Measurements from ENCODE around the gene R3HDM4. TPM values are rescaled to one million over a fixed set of nuclear protein-coding genes. Genes with fewer than 3 reads are reported as not detected.

The R3HDM4 gene
- total RNA-seq, 1 donor, result 134 TPM

DNA sequence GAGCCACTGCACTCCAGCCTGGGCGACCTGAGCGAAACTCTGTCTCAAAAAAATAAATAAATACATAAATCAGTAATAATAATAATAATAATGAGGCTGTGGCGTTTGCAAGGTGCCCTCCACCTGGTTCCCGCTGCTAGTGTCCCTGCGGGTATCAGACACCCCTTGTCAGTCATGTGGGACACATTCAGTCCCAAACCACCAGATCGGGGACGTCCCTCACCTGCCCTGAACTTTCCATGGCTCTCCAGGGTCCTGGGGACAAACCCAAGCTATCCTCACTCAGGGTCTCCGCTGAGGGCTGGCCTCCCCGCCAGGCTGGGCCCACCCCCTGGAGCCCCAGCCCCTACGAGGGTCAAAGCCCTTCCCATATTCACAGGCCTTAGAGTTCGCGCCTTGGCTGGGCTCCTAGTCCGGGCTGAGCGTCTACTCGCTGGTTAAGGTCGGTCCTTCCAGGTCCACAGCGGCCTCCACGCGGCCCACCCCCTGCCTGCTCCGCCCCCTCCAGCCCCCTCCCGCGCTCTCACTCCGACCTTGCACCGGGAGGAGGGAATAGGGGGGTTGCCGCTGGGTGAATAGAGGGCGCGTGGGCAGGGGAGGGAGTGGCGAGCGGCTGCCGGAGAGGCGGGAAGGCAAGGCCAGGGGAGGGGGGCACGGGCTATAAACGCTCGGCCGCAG, 3.8 kb upstream of the R3HDM4 start:
- H3K4me1 ChIP-seq (ENCODE audit: insufficient read depth, low read length), result peaks cover 61% of the 10 kb centered on the region
- no peaks in the 10 kb centered on the region for H3K9me3 ChIP-seq (ENCODE audit: low read depth, low read length)
- peak overlapping the region; percentile 23 for H3K4me3 ChIP-seq (ENCODE audit: low read length)
- H3K27me3 ChIP-seq (ENCODE audit: insufficient read depth, low read length), result peaks cover 34% of the 10 kb centered on the region

- Histone ChIP-seq H3K4me3 (ENCODE audit: low read length) (peak overlapping the region; percentile 52), H3K9me3 (ENCODE audit: low read depth, low read length) (no peaks in the 10 kb centered on the region), H3K27me3 (ENCODE audit: insufficient read depth, low read length) (peaks cover 9% of the 10 kb centered on the region), H3K4me1 (ENCODE audit: insufficient read depth, low read length) (peaks cover 66% of the 10 kb centered on the region)
Observed at GRCh38 chr19:912181-913079, 589 bp downstream of the R3HDM4 start.

DNA sequence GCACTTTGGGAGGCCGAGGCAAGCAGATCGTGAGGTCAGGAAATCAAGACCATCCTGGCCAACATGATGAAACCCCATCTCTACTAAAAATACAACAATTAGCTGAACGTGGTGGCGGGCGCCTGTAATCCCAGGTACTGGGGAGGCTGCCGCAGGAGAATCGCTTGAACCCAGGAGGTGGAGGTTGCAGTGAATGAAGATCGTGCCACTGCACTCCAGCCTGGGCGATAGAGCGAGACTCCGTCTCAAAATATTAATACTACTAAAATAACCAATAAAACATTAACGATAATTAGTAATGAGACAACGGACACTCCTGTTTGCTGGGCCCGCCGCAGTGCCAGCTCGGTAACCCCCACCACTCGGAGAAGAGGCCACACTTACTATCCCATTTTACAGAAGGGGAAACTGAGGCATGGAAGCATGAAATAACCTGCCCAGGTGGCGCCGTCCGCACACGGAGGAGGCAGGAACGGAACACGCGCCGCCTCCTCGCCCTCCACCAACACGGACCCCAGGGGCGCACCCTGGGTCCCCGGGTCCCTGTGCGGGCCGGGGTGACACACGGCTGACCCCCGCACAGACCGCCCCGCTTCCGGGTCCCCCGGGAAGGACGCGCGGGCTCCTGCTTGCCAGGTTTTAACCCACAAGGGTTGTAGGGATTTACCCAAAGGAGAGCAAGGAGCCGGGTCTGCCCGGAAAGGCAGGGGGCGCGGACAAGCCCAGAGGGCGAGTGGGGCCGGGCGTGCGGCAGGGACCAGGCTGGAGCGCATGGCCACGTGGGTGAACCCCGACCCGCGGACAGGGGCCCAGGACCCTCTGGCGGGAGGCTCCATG, 1.6 kb downstream of the R3HDM4 start:
- peaks cover 67% of the 10 kb centered on the region for H3K4me1 ChIP-seq (ENCODE audit: insufficient read depth, low read length)
- no peak overlapping the region for H3K4me3 ChIP-seq (ENCODE audit: low read length)
- H3K9me3 ChIP-seq (ENCODE audit: low read depth, low read length), result no peaks in the 10 kb centered on the region
- peaks cover 1% of the 10 kb centered on the region for H3K27me3 ChIP-seq (ENCODE audit: insufficient read depth, low read length)

- Histone ChIP-seq H3K4me3 (ENCODE audit: low read length) (no peak overlapping the region), H3K27me3 (ENCODE audit: insufficient read depth, low read length) (no peaks in the 10 kb centered on the region), H3K4me1 (ENCODE audit: insufficient read depth, low read length) (peaks cover 64% of the 10 kb centered on the region), H3K9me3 (ENCODE audit: low read depth, low read length) (no peaks in the 10 kb centered on the region)
Observed at GRCh38 chr19:907183-907853, 5.7 kb downstream of the R3HDM4 start.

- Histone ChIP-seq H3K27me3 (ENCODE audit: insufficient read depth, low read length) (no peaks in the 10 kb centered on the region), H3K4me1 (ENCODE audit: insufficient read depth, low read length) (peaks cover 61% of the 10 kb centered on the region), H3K9me3 (ENCODE audit: low read depth, low read length) (no peaks in the 10 kb centered on the region), H3K4me3 (ENCODE audit: low read length) (no peak overlapping the region)
Observed at GRCh38 chr19:906480-906879, 6.5 kb downstream of the R3HDM4 start.

DNA sequence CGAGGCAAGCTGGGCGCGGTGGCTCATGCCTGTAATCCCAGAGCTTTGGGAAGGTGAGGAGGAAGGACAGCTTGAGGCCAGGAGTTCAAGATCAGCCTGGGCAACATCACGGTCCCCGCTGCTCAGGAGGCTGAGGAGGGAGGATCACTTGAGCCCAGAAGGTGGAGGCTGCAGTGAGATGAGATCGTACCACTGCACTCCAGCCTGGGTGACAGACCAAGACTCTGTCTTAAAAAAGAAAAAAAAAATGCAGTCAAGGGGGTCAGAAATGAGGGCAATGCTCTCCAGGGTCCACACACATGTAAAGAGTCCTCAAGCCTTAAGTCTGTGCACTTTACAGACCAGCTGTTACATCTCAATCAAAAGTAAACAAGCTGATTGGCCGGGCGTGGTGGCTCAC, 8.5 kb downstream of the R3HDM4 start:
- H3K27me3 ChIP-seq (ENCODE audit: insufficient read depth, low read length), result no peaks in the 10 kb centered on the region
- H3K4me3 ChIP-seq (ENCODE audit: low read length), result no peak overlapping the region
- peaks cover 45% of the 10 kb centered on the region for H3K4me1 ChIP-seq (ENCODE audit: insufficient read depth, low read length)
- H3K9me3 ChIP-seq (ENCODE audit: low read depth, low read length), result no peaks in the 10 kb centered on the region

DNA sequence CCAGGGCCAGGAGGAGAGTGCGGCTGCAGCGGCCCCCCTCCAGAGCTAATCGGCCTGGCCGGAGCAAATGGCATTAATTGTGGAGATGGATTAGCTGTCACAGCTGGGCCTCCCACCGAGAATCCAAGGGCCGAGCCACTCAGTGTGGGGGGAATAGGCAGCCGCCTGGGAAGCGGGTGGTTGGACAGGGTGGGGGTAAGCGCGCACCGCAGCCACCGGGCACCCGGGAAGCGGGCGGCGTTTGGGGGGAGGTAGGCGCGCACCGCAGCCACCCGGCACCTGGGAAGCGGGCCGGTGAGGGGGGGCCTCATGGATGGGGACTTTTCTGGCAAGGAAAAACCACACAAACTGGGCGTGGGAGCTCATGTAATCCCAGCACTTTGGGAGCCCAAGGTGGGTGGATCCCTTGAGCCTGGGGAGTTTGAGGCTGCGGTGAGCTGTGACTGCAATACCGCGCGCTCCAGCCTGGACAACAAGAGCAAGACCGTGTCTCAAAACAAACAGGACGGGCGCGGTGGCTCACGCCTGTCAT, 9.7 kb downstream of the R3HDM4 start:
- Histone ChIP-seq H3K9me3 (ENCODE audit: low read depth, low read length) (no peaks in the 10 kb centered on the region), H3K4me1 (ENCODE audit: insufficient read depth, low read length) (peaks cover 33% of the 10 kb centered on the region), H3K27me3 (ENCODE audit: insufficient read depth, low read length) (no peaks in the 10 kb centered on the region), H3K4me3 (ENCODE audit: low read length) (no peak overlapping the region)

- Histone ChIP-seq H3K4me3 (ENCODE audit: low read length) (no peak overlapping the region), H3K27me3 (ENCODE audit: insufficient read depth, low read length) (no peaks in the 10 kb centered on the region), H3K9me3 (ENCODE audit: low read depth, low read length) (no peaks in the 10 kb centered on the region), H3K4me1 (ENCODE audit: insufficient read depth, low read length) (peaks cover 26% of the 10 kb centered on the region)
Observed at GRCh38 chr19:902446-903226, 10.4 kb downstream of the R3HDM4 start.

DNA sequence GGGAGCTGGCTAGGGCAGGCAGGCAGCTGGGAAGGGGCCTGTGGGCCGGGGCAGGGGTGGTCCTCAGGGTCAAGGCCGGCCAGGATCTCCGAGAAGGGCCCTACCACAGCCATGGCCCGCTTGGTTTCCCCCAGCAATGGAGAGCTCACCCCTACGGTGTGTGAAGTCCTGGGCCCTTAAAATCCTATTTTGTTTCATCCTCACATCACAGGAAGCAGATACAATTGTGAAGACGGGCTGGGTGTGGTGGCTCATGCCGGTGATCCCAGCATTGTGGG, 11.0 kb downstream of the R3HDM4 start:
- no peak overlapping the region for H3K4me3 ChIP-seq (ENCODE audit: low read length)
- H3K27me3 ChIP-seq (ENCODE audit: insufficient read depth, low read length), result no peaks in the 10 kb centered on the region
- H3K4me1 ChIP-seq (ENCODE audit: insufficient read depth, low read length), result peaks cover 20% of the 10 kb centered on the region
- no peaks in the 10 kb centered on the region for H3K9me3 ChIP-seq (ENCODE audit: low read depth, low read length)

- Histone ChIP-seq H3K4me3 (ENCODE audit: low read length) (no peak overlapping the region), H3K9me3 (ENCODE audit: low read depth, low read length) (no peaks in the 10 kb centered on the region), H3K27me3 (ENCODE audit: insufficient read depth, low read length) (no peaks in the 10 kb centered on the region), H3K4me1 (ENCODE audit: insufficient read depth, low read length) (peaks cover 14% of the 10 kb centered on the region)
Observed at GRCh38 chr19:901216-902092, 11.6 kb downstream of the R3HDM4 start.

DNA sequence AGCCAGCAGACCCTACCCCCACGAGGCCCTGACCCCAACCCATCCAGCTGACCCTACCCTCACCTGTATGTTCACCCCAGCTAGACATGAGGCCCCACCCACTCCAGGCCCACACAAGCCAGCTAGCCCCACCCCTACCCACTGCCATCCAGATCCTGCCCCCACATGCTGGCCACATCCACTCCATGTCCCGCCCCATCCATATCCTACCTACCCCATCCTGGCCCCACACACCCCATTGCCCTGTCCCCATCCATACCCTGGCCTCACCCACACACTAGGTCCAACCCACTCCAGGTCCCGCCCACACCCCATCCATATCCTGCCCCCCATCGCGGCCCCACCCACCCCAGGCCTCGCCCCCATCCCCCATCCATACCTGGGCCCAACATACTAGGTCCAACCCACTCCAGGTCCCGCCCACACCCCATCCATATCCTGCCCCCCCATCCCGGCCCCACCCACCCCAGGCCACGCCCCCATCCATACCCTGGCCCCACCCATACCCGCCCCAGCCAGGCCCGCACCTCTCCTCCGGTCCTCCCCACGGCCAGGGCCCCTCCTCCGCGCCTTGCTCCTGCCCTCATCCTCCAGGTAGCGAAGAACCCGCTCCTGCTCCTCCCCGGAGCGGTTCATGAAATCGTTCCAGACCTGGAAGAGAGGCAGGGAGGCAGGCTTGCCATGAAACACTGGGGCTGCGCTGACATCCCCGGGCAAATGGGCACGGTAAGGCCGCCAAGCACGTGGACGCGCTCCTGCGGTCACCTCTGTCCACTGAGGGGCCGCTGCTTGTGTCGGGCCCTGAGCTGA, 12.5 kb downstream of the R3HDM4 start:
- H3K9me3 ChIP-seq (ENCODE audit: low read depth, low read length), result no peaks in the 10 kb centered on the region
- H3K4me1 ChIP-seq (ENCODE audit: insufficient read depth, low read length), result peaks cover 5% of the 10 kb centered on the region
- no peak overlapping the region for H3K4me3 ChIP-seq (ENCODE audit: low read length)

DNA sequence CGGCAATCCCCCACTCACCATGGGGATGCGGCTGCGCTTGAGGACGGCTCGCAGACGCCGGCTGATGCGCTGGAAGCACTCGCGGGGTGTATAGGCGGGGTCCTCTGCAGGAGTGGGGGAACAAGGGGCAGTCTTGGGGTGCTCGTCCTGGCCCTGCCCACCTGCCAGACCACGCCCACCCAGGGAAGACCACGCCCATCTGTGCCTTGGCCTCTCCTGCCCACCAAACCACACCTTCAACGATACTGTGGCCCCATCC, 13.0 kb downstream of the R3HDM4 start:
- Histone ChIP-seq H3K4me3 (ENCODE audit: low read length) (no peak overlapping the region), H3K27me3 (ENCODE audit: insufficient read depth, low read length) (no peaks in the 10 kb centered on the region), H3K9me3 (ENCODE audit: low read depth, low read length) (no peaks in the 10 kb centered on the region), H3K4me1 (ENCODE audit: insufficient read depth, low read length) (peaks cover 4% of the 10 kb centered on the region)

More for the DNA sequence above, 12.5 kb downstream of the R3HDM4 start:
- H3K27me3 ChIP-seq (ENCODE audit: insufficient read depth, low read length), result no peaks in the 10 kb centered on the region
